NB4 (cell line): ENCODE results near the gene MRPL24.

ENCODE experiments used
- CTCF ChIP-seq: IDR thresholded peaks from one replicate; pipeline ENCODE4 v1.5.1; 2012; ENCODE audit warnings: low read depth, low read length
- POLR2A ChIP-seq: IDR thresholded peaks from 2 replicates; pipeline ENCODE4 v1.6.1; 2011; ENCODE audit warnings: mild to moderate bottlenecking; ENCODE audit not compliant: insufficient read length; ENCODE audit errors: extremely low read depth
- TF ChIP-seq, protein P1 (sequence below): IDR thresholded peaks from 2 replicates; pipeline ENCODE4 v1.6.1; 2011; ENCODE audit warnings: low read depth, low read length

- TF ChIP-seq CTCF (no peak), POLR2A (no peak)
- TF ChIP-seq, protein P1, sequence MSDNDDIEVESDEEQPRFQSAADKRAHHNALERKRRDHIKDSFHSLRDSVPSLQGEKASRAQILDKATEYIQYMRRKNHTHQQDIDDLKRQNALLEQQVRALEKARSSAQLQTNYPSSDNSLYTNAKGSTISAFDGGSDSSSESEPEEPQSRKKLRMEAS: no peak
These were observed 29.7 kb downstream of the MRPL24 start for GRCh38 chr1:156711011-156711817.
